ENCODE measurements around the gene COBLL1.

- TF ChIP-seq EZH2 (IDR thresholded peaks at IDR 0.05; ENCODE audit: low read length, unreplicated experiment) (no peak), EZH2phosphoT487 (IDR thresholded peaks at IDR 0.05; ENCODE audit: borderline replicate concordance, low read length) (no peak)
- TF ChIP-seq, protein P1, sequence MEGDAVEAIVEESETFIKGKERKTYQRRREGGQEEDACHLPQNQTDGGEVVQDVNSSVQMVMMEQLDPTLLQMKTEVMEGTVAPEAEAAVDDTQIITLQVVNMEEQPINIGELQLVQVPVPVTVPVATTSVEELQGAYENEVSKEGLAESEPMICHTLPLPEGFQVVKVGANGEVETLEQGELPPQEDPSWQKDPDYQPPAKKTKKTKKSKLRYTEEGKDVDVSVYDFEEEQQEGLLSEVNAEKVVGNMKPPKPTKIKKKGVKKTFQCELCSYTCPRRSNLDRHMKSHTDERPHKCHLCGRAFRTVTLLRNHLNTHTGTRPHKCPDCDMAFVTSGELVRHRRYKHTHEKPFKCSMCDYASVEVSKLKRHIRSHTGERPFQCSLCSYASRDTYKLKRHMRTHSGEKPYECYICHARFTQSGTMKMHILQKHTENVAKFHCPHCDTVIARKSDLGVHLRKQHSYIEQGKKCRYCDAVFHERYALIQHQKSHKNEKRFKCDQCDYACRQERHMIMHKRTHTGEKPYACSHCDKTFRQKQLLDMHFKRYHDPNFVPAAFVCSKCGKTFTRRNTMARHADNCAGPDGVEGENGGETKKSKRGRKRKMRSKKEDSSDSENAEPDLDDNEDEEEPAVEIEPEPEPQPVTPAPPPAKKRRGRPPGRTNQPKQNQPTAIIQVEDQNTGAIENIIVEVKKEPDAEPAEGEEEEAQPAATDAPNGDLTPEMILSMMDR (conservative IDR thresholded peaks at IDR 0.05; ENCODE audit: low read depth, low read length), result no peak
Measured at GRCh38 chr2:164810843-164811242, 30.8 kb downstream of the COBLL1 start.

Measured in PC-3 (cell line).